ENCODE results near the gene DCST1.

DCST1 gene

DNA sequence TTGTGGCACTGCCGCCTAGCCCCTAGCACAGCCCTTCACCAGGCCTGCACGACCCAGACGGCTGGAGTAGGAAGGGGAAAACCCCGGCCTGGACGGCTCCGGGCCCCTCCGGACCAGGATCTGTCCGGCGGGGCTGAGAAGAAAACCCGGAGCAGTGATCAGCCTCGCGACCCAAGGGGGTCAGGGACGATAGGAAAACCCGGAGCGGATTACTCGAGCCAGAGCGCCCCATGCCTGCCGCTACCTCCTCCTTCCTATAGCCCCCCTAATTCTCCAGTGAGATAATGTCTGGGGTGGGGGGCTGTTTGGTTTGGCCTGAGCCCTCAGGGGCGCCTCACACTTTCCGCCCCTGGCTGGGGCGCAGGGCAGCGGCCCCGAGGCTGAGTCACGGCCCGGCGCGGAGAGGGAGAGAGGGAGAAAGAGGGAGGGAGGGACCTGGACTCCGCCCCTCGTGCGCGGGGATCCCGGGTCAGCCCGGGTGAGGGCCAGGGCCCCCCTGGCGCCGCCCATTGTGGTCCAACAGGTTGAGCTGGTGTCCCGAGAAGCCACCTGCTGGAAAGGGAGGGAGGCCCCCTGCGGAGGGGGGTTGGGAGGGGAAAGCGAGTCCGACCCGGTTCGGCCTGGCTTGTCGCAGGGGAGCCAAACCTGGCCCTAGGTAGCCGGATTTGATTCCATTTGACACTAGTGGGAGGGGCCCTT is 32.7 kb upstream of the DCST1 start:
- DNase-seq (ENCODE audit: low read depth, low spot score): peak; percentile 94

DNA sequence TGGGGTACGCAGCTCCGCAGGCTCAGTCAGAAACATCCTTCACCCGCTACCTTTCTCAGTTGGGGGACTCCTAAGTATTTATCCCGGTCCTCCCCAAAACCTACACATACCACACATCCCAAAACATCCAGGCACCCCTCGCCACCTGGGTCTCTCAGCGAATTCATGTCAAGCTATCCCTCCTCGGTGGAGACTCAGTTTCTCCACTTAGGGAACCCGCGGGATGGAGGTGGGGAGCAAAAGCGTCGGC is 32.3 kb upstream of the DCST1 start:
- no peak for DNase-seq (ENCODE audit: low read depth, low spot score)

DNA sequence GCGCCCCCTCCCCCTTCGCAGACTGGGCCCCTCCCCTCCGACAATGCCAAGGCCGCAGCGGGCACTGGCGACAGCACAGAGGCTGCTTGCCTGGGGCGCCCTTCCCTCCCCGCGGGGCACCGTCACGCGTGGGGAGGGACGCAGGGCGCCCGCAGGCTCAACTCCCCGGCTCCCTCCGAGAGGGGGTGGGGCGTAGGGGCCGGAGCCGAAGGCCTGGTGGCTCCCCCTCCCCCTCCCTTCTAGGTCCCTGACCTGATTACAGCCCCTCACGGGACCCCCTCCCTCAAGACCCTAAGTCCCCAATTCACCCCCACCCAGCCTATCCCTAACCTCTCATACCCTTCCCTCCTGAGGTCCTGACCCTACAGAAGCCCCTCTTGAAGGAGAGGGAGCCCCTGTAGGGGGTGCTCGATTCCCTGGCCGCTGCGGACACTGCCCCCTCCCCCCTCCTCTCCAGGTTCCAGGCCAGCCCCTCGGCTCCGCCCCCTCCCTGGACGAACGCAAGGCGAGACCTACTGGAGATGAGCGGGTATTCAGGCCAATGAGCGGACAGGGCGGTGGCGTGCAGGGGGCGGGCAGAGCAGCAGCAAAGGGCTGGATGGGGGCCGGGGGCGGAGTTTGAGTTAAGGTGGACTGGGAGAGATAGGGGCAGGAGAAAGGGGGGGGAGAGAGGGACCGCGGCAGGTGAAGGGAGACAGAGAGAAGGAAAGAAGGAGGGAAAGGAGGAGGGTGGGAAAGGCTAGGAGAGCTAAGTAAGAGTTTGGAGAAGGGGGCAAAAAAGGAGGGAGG is 31.8 kb upstream of the DCST1 start:
- DNase-seq (ENCODE audit: low read depth, low spot score): peak; percentile 100

DNA sequence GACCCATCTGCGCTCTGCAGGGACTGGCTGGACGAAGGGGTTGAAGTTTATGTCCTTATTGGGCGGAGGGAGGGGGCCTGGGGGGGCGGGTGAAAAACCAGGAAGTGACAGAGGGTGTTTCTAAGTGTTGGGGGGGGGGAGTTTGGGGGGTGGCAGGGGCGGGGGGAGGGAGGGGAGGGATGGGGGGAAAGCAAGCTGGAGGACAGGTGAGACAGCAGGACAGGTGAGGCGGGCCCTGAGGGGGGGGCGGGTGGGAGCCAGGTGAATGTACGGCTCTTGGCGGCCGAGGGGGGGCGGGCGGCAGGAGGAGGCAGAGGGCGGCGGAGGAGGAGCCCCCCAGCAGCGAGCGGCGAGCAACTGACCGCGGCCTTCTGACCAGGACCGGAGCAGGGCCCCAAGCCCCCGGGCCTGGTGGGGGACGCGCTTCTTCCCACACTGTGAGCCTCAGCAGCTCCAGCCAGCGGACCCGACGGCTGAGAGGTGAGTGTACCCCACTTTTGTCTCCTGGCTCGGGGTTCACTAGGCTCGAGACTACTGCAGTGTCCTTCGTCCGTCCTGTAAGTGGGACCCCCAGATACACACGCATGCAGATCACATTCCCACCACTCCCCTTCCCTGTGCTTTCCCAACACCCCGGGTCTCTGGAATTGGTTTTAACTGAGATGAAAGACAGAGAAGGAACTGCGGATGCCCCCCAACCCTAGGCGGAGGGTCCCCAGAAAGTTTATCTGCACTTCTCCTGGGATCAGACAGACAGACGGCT is 31.0 kb upstream of the DCST1 start, which contains the start of gene ZBTB7B:
Gene ZBTB7B (plus strand): TSS at position 339 of the 763 bp plus-strand sequence. CDS start 11,859 bp downstream, outside the sequence.
- DNase-seq (ENCODE audit: low read depth, low spot score): peak; percentile 54

GRCh38 chr1:155003227-155003765 is 30.3 kb upstream of the DCST1 start:
- DNase-seq (ENCODE audit: low read depth, low spot score): peak; percentile 58

DNA sequence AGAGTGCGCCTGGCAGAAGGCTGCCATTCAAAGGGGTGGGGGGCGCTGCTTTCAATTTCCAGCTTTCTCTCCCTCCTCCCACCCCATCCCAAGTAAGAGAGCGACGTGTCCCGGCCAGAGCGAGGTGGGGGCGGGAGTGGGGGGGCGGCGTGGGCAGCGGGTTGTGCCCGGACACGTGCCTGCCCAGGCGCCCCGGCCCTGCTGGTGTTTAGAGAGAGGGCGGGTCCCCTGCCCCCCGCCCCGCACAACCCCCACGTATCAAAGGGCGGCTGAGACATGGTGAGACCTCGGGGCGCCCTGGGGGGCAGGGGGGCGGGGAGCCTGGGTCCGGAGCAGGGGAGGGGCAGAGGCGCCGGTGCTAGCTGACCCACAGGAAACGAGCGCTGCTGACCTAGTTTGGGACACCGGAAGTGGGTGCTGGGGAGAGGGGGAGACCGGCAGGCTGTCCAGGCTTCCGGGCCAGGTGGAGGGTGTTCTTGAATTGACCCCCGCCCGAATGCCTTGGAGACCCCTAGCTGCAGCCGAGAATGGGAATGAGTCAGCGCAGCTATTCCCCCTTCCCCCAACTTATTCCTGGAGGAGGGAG is 29.8 kb upstream of the DCST1 start:
- DNase-seq (ENCODE audit: low read depth, low spot score): peak; percentile 62

GRCh38 chr1:155004352-155005075 is 29.1 kb upstream of the DCST1 start:
- DNase-seq (ENCODE audit: low read depth, low spot score): no peak

DNA sequence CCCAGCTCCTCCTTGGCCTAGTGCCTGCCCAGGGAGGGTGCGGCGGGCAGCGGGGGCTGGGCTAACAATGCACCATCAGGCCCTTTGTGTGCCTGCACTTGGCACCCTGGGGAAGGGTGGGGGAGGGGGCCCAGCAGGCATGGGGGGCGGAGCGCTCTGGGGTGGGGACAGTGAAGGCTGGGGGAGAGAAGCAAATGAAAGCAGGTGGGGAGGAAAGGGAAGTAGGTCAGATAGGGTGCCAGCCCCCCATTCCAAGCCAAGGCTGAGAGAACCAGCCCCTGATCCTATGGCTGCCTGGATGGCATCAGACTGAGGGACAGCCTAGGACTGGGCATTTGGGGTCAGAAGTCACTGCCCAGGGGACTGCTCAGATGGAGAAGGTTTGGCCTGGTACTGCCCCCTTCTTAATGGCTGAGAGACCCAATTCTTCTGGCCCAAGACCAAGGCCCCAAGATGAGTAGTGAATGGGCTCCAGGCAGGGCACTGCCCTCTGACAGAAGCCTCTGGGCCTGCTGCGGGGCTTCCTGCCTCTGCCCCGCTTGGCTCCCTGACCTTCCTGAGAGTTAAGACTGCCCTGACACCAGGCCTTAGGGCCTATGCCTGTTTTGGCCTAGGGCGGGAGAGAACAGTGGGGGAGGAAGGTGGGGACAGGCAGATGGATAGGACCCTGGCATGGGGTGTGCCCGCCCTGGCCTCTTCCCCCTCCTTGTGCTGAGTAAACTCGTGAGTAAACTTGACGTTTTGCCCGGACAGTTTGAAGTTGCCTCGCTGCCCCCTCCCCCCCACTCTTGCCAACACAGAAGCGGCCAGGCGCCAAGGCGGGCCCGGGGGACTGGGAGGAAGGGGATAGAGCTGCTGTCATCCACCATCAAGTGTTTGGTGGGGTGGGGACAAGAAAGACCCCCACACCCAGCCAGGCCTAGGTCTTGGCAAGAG is 28.3 kb upstream of the DCST1 start:
- peak; percentile 65 for DNase-seq (ENCODE audit: low read depth, low spot score)

DNA sequence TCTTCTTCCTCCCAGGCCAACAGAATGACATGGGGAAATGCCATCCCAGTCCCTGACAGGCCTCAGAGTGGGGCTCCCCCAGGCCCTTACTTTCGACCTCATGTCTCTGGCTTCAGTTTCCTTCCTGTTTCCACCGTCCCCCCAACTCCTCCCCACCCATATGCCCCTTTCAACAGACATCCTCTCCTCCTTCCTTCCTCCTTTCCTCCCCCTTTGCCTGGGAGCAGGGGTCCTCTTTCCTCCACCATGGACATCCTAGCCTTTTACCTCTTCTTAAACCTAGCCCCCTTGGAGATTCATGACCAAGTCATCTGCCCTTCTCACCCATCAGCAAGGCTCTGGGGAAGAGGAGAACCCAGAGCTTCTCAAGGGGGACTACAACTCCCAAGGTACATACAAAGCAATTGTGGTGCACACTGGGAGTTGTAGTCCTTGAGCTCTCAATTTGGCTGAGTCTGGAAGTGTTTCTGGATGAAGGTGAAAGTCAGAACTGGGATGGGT is 27.0 kb upstream of the DCST1 start:
- peak; percentile 22 for DNase-seq (ENCODE audit: low read depth, low spot score)

GRCh38 chr1:155007251-155007828 is 26.3 kb upstream of the DCST1 start:
- DNase-seq (ENCODE audit: low read depth, low spot score): no peak

- DNase-seq (ENCODE audit: low read depth, low spot score): no peak
These were observed 25.3 kb upstream of the DCST1 start for GRCh38 chr1:155008015-155008941.

GRCh38 chr1:155009221-155009711 is 24.4 kb upstream of the DCST1 start:
- no peak for DNase-seq (ENCODE audit: low read depth, low spot score)

DNA sequence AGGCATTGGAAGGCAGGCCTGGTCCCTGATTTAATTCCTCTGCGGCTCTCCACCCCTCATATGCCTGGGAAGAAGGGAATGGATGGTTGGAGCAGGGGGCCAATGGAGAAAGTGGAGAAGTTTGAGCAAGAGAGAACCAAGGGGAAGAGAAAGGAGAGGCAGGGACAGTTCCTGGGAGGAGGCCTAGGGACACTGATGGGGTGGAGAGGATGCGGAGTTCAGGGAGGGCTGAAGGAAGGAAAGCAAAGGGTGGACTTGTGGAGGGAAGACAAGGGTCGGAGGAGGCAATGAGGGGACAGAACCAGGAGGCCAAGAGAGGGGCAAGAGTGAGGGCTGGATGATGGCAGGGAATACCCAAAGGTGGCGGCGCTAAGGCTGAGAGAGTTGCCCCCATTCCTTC is 23.9 kb upstream of the DCST1 start:
- DNase-seq (ENCODE audit: low read depth, low spot score): no peak

DNA sequence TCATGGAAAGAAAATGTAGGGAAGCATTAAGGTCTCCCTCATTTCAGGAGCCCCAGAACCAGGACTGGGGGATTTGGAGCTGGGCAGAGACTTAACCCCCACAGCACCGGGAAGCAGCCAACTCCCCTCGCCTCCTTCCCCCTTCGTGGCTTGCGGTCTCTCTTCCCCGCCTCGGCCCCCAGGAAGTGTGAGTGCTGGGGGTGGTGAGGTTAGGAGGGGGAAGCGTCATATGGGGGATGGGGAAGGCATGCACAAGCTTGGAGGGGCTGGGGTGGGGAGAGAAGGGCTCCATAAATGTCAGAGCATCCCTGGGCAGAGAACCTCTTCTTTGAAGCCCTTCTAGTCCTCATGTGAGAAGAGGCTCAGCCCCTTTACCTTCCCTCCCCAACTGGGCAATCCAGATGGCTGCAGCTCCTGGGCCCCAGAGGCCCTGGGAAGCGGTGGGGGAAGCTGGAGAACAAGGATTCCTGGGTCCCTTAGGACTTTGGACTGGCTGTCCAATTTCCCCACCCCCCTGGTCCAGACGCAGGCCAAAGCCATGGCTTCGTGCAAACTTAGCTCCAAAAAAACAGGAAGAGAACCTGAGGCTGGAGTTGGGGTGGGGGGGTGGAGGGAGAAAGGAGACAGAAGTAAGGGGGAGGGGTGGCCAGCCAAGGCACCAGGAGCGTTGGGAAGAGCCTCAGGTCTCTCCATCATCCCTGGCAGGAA is 23.3 kb upstream of the DCST1 start:
- DNase-seq (ENCODE audit: low read depth, low spot score): no peak

DNA sequence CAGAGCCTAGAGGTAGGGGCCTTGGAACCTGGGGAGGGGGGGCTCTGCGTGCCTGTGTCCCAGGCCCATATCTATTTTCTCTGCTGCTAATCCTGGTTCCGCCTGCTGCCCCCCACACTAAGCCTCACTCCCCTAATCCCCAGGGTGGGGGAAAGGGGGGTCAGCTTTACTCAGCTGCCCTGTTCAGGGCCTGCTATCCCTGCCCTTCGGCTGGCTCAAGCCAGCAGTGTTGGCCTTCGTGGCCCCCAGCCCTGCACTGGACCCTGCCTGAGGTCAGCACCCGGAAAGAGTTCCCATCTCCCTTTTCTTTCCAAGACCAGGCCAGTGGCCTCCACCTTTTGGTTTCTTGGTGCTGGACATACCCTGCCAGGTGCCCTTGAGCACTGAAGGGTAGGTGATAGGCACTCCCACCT is 22.6 kb upstream of the DCST1 start:
- no peak for DNase-seq (ENCODE audit: low read depth, low spot score)

- no peak for DNase-seq (ENCODE audit: low read depth, low spot score)
These were observed 22.1 kb upstream of the DCST1 start for GRCh38 chr1:155011437-155012025.

GRCh38 chr1:155012026-155012546 is 21.5 kb upstream of the DCST1 start:
- DNase-seq (ENCODE audit: low read depth, low spot score): peak; percentile 34

All from astrocyte of the hippocampus (primary cell).